ENCODE measurements around the gene DLG5. TPM values are rescaled to one million over a fixed set of nuclear protein-coding genes. Genes with fewer than 3 reads are reported as not detected.

Gene DLG5
- total RNA-seq, 1 experiment from 2014 or later = 81.7 TPM

- intact Hi-C loops (cut with micrococcal nuclease; ENCODE audit: unreplicated experiment) = no loop called here
Observed at GRCh38 chr10:77791506-77791905, 135.0 kb downstream of the DLG5 start.

GRCh38 chr10:77789861-77790260 lies 136.7 kb downstream of the DLG5 start:
- no peaks in the 10 kb centered on the region for H3K36me3 ChIP-seq (ENCODE audit: low read depth)
- no peak overlapping the region for H3K4me2 ChIP-seq
- intact Hi-C loops (cut with micrococcal nuclease; ENCODE audit: unreplicated experiment) = no loop called here
- no peaks in the 10 kb centered on the region for H3K27me3 ChIP-seq (ENCODE audit: insufficient read depth, low read depth)
- DNase-seq = no peak
- no peaks in the 10 kb centered on the region for H3F3A ChIP-seq (ENCODE audit: insufficient read depth, low read depth)
- ChIA-PET CTCF (no interaction called here), POLR2A (ENCODE audit: unreplicated experiment) (no interaction called here)
- H3K9me3 ChIP-seq (ENCODE audit: insufficient read depth, low read depth) = no peaks in the 10 kb centered on the region
- BruUV-seq (replicated peaks) = no TSS peak
- no peaks in the 10 kb centered on the region for H4K20me1 ChIP-seq (ENCODE audit: insufficient read depth)
- H3K4me1 ChIP-seq (replicated peaks; ENCODE audit: insufficient read depth) = no peaks in the 10 kb centered on the region
- H3K4me3 ChIP-seq = no peak overlapping the region
- no peak for TF ChIP-seq EZH2 (IDR thresholded peaks at IDR 0.05; ENCODE audit: low read depth)
- no peak for TF ChIP-seq CTCF (conservative IDR thresholded peaks at IDR 0.05)
- H3K9me2 ChIP-seq (ENCODE audit: insufficient read depth) = no peaks in the 10 kb centered on the region
- H2AFZ ChIP-seq = no peak overlapping the region
- no peaks in the 10 kb centered on the region for H3K79me2 ChIP-seq (ENCODE audit: low read depth)
- no peak overlapping the region for H3K27ac ChIP-seq

More at GRCh38 chr10:77791506-77791905, 135.0 kb downstream of the DLG5 start:
- Histone ChIP-seq H3K4me1 (replicated peaks; ENCODE audit: insufficient read depth) (no peaks in the 10 kb centered on the region), H3K27me3 (ENCODE audit: insufficient read depth, low read depth) (no peaks in the 10 kb centered on the region), H3K4me3 (no peak overlapping the region), H3K36me3 (ENCODE audit: low read depth) (0 out of 2 replicates have a peak, but pooled peaks cover 3% of the 10 kb centered on the region), H3K9me2 (ENCODE audit: insufficient read depth) (no peaks in the 10 kb centered on the region), H4K20me1 (ENCODE audit: insufficient read depth) (no peaks in the 10 kb centered on the region), H3K4me2 (no peak overlapping the region), H3K79me2 (ENCODE audit: low read depth) (no peaks in the 10 kb centered on the region), H3F3A (ENCODE audit: insufficient read depth, low read depth) (no peaks in the 10 kb centered on the region), H3K9me3 (ENCODE audit: insufficient read depth, low read depth) (no peaks in the 10 kb centered on the region), H2AFZ (no peak overlapping the region), H3K27ac (no peak overlapping the region)
- ChIA-PET CTCF (no interaction called here), POLR2A (ENCODE audit: unreplicated experiment) (no interaction called here)
- TF ChIP-seq EZH2 (IDR thresholded peaks at IDR 0.05; ENCODE audit: low read depth) = no peak
- no peak for TF ChIP-seq CTCF (conservative IDR thresholded peaks at IDR 0.05)
- no TSS peak for BruUV-seq (replicated peaks)
- DNase-seq = no peak

GRCh38 chr10:77789016-77789415 lies 137.5 kb downstream of the DLG5 start:
- H3K4me2 ChIP-seq = no peak overlapping the region
- no peaks in the 10 kb centered on the region for H3K79me2 ChIP-seq (ENCODE audit: low read depth)
- intact Hi-C loops (cut with micrococcal nuclease; ENCODE audit: unreplicated experiment) = no loop called here
- no peaks in the 10 kb centered on the region for H4K20me1 ChIP-seq (ENCODE audit: insufficient read depth)
- ChIA-PET POLR2A (ENCODE audit: unreplicated experiment) (no interaction called here), CTCF (no interaction called here)
- H3K36me3 ChIP-seq (ENCODE audit: low read depth) = no peaks in the 10 kb centered on the region
- H3K27me3 ChIP-seq (ENCODE audit: insufficient read depth, low read depth) = no peaks in the 10 kb centered on the region
- no peaks in the 10 kb centered on the region for H3F3A ChIP-seq (ENCODE audit: insufficient read depth, low read depth)
- no TSS peak for BruUV-seq (replicated peaks)
- DNase-seq = no peak
- H3K27ac ChIP-seq = no peak overlapping the region
- no peaks in the 10 kb centered on the region for H3K4me1 ChIP-seq (replicated peaks; ENCODE audit: insufficient read depth)
- H3K9me2 ChIP-seq (ENCODE audit: insufficient read depth) = no peaks in the 10 kb centered on the region
- no peaks in the 10 kb centered on the region for H3K9me3 ChIP-seq (ENCODE audit: insufficient read depth, low read depth)
- no peak overlapping the region for H3K4me3 ChIP-seq
- no peak overlapping the region for H2AFZ ChIP-seq
- TF ChIP-seq CTCF (conservative IDR thresholded peaks at IDR 0.05) (no peak), EZH2 (IDR thresholded peaks at IDR 0.05; ENCODE audit: low read depth) (no peak)

Measured in PC-9 (cell line).